ENCODE data around the gene VCL. TPM values are rescaled to one million over a fixed set of nuclear protein-coding genes. Genes with fewer than 3 reads are reported as not detected.

Gene VCL
- total and polyA plus RNA-seq, 12 donors: 117 to 369 (median 237) TPM

GRCh38 chr10:74121368-74121767 lies 123.5 kb downstream of the VCL start:
- no peak for DNase-seq
- Histone ChIP-seq H3K9me3 (no peaks in the 10 kb centered on the region), H3K27me3 (no peaks in the 10 kb centered on the region), H3K4me1 (peaks cover 0 to 28% (median 12%) of the 10 kb centered on the region in 9 donors), H3K4me3 (no peak overlapping the region), H3K36me3 (peaks cover 0 to 100% (median 86%) of the 10 kb centered on the region in 9 donors), H3K27ac (peak overlapping the region in 1 of 10 donors; percentile 12)
- TF ChIP-seq CTCF (IDR thresholded peaks at IDR 0.05): no peak
- no peak for ATAC-seq
- 79 to 90% methylated on average over 1 of the region's 1 CpG for WGBS, 2 donors
- intact Hi-C loops (cut with DNase I): no loop called here

GRCh38 chr10:74122060-74122459 lies 124.1 kb downstream of the VCL start:
- no peaks in the 10 kb centered on the region for H3K27me3 ChIP-seq
- no peak for TF ChIP-seq CTCF (IDR thresholded peaks at IDR 0.05)
- 68 to 69% methylated on average over 3 of the region's 3 CpGs for WGBS, 2 donors
- no peak overlapping the region for H3K27ac ChIP-seq
- H3K4me1 ChIP-seq: peaks cover 0 to 28% (median 12%) of the 10 kb centered on the region in 9 donors
- no peak for ATAC-seq
- intact Hi-C loops (cut with DNase I): no loop called here
- peaks cover 0 to 100% (median 86%) of the 10 kb centered on the region in 9 donors for H3K36me3 ChIP-seq
- H3K4me3 ChIP-seq: no peak overlapping the region
- no peaks in the 10 kb centered on the region for H3K9me3 ChIP-seq
- no peak for DNase-seq

GRCh38 chr10:74123081-74123480 lies 125.2 kb downstream of the VCL start:
- TF ChIP-seq CTCF (IDR thresholded peaks at IDR 0.05): no peak
- H3K36me3 ChIP-seq: peaks cover 0 to 100% (median 86%) of the 10 kb centered on the region in 9 donors
- intact Hi-C loops (cut with DNase I): no loop called here
- H3K9me3 ChIP-seq: no peaks in the 10 kb centered on the region
- H3K4me1 ChIP-seq: peaks cover 0 to 28% (median 10%) of the 10 kb centered on the region in 9 donors
- no peaks in the 10 kb centered on the region for H3K27me3 ChIP-seq
- no peak overlapping the region for H3K4me3 ChIP-seq
- WGBS, 2 donors: 22 to 26% methylated on average over 1 of the region's 1 CpG
- DNase-seq: no peak
- ATAC-seq: no peak
- H3K27ac ChIP-seq: no peak overlapping the region

- Histone ChIP-seq H3K4me3 (no peak overlapping the region), H3K27ac (no peak overlapping the region), H3K36me3 (peaks cover 4 to 100% (median 75%) of the 10 kb centered on the region in 9 donors), H3K4me1 (peaks cover 0 to 6% (median 0%) of the 10 kb centered on the region in 9 donors), H3K27me3 (no peaks in the 10 kb centered on the region), H3K9me3 (no peaks in the 10 kb centered on the region)
- 85 to 86% methylated on average over 11 of the region's 11 CpGs for WGBS, 2 donors
- intact Hi-C loops (cut with DNase I): no loop called here
- DNase-seq (no peak), ATAC-seq (no peak)
- no peak for TF ChIP-seq CTCF (IDR thresholded peaks at IDR 0.05)
These were observed 136.3 kb downstream of the VCL start for GRCh38 chr10:74133923-74134820.
